Erythroblast (primary cell): Measurements from ENCODE around the gene RASSF1.

ENCODE experiments used
- DNase-seq, 2 experiments: peaks; one replicate each; lab custom pipeline; 2025; lab: John Stamatoyannopoulos, UW
- GATA1 ChIP-seq: IDR thresholded peaks from 2 replicates; pipeline ENCODE4 v1.6.1; 2011; ENCODE audit warnings: low read depth, mild to moderate bottlenecking, control low read depth, low read length, moderate library complexity
- POLR2A ChIP-seq: IDR thresholded peaks from 2 replicates; pipeline ENCODE4 v1.6.1; 2011; ENCODE audit warnings: mild to moderate bottlenecking, low read length

Gene RASSF1

GRCh38 chr3:50345586-50346234 lies 5.1 kb upstream of the RASSF1 start, which contains the start of gene ZMYND10:
Gene ZMYND10, minus strand, starts transcription at chr3:50345732. Its CDS starts 153 bp downstream, at chr3:50345579.
- no peak for TF ChIP-seq GATA1
- no peak for TF ChIP-seq POLR2A
- DNase-seq: peak; percentile 79 to 87

GRCh38 chr3:50345008-50345407 lies 4.4 kb upstream of the RASSF1 start:
- no peak for DNase-seq
- TF ChIP-seq POLR2A (no peak), GATA1 (no peak)

GRCh38 chr3:50342813-50343633 lies 2.4 kb upstream of the RASSF1 start:
- no peak for DNase-seq
- no peak for TF ChIP-seq GATA1
- TF ChIP-seq POLR2A: no peak

- TF ChIP-seq GATA1 (no peak), POLR2A (no peak)
- no peak for DNase-seq
Observed at GRCh38 chr3:50341996-50342650, 1.5 kb upstream of the RASSF1 start.

GRCh38 chr3:50341537-50341936 lies 901 bp upstream of the RASSF1 start:
- DNase-seq: no peak
- TF ChIP-seq GATA1: no peak
- no peak for TF ChIP-seq POLR2A

DNA sequence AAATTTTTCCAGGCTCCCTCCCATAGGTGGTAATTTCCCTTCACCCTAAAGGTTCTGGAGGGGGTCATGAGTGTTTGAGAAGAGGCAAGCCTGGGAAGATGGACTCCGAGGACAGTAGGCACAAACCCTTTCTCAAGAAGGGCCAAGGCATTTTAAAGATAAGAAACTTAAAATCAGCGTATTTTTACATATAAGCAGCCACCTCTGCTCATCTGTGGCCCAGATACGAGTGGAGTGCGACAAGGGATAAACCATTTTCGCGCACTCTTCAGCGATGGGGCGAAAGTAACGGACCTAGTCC lies 539 bp downstream of the RASSF1 start:
- TF ChIP-seq GATA1: no peak
- no peak for TF ChIP-seq POLR2A
- DNase-seq: peak; percentile 71 to 80

- TF ChIP-seq GATA1 (no peak), POLR2A (no peak)
- DNase-seq: no peak
Observed at GRCh38 chr3:50339485-50340146, 1.0 kb downstream of the RASSF1 start.

- TF ChIP-seq POLR2A (no peak), GATA1 (no peak)
- DNase-seq: peak; percentile 43 to 61
Observed at GRCh38 chr3:50338965-50339364, 1.7 kb downstream of the RASSF1 start.

GRCh38 chr3:50337175-50337861 lies 3.3 kb downstream of the RASSF1 start:
- DNase-seq: peak; percentile 99

DNA sequence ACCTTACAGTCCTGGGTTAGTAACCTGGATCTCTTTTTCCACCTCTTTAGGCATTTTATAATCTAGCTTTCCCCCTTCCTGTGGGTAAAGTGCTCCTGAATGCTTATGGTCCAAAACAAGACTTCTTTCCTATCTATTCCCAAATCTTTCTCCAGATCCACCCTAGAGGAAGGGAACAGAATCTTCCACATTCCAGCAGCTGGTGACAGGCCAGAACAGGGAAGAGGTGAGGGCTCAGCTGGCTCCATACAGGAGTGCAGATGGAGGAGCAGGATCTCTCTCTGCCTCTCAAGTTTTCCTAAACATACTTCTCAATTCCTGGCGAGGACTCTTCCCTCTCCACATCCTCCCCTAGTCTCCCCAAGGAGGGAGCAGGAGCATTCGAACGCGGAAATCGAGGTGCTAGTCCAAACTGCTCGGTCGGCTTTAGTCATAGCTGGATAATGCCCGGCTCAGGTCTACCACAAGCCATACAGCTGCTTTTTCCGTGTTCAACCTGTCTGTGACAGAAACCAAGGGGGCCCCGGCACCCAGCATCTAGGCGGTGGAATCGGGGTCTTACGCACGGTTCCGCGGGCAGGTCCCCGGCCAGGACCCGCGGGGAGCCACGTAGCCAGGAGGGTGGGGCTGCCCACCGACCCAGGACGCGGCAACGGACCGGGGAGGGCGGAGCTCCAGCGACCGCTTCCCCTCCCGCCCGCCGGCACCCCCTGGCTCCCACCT lies 4.0 kb downstream of the RASSF1 start:
- DNase-seq: no peak
- no peak for TF ChIP-seq GATA1
- no peak for TF ChIP-seq POLR2A

More at GRCh38 chr3:50337175-50337861, 3.3 kb downstream of the RASSF1 start:
- TF ChIP-seq POLR2A (peak; percentile 97), GATA1 (no peak)

- TF ChIP-seq POLR2A (no peak), GATA1 (no peak)
- DNase-seq: no peak
Observed at GRCh38 chr3:50334339-50335075, 6.1 kb downstream of the RASSF1 start.
